GM12892 (cell line): Measurements from ENCODE around the gene CENPC.

Source experiments
- POLR2A ChIP-seq: IDR thresholded peaks from 2 replicates; pipeline ENCODE4 v1.6.1; 2011; ENCODE audit warnings: low read depth, low read length, control low read depth
- POLR2AphosphoS5 ChIP-seq: IDR thresholded peaks from 2 replicates; pipeline ENCODE4 v1.6.1; 2011; ENCODE audit warnings: low read depth, low read length, control low read depth

- no peak for TF ChIP-seq POLR2A
- TF ChIP-seq POLR2AphosphoS5 = no peak
Observed at GRCh38 chr4:67580577-67580976, 35.3 kb upstream of the CENPC start.
